Activated T-cell treated with anti-CD3 and anti-CD28 coated beads for 24 hours (primary cell): ENCODE measurements around the gene IQGAP2.
A peak's percentile ranks its signal among the peaks of the same experiment; 100 is the strongest.

Source experiments
- DNase-seq: peaks from one replicate; pipeline ENCODE4 v3.0.0-alpha.2; 2020; ENCODE audit warnings: low read depth

Gene IQGAP2

DNA sequence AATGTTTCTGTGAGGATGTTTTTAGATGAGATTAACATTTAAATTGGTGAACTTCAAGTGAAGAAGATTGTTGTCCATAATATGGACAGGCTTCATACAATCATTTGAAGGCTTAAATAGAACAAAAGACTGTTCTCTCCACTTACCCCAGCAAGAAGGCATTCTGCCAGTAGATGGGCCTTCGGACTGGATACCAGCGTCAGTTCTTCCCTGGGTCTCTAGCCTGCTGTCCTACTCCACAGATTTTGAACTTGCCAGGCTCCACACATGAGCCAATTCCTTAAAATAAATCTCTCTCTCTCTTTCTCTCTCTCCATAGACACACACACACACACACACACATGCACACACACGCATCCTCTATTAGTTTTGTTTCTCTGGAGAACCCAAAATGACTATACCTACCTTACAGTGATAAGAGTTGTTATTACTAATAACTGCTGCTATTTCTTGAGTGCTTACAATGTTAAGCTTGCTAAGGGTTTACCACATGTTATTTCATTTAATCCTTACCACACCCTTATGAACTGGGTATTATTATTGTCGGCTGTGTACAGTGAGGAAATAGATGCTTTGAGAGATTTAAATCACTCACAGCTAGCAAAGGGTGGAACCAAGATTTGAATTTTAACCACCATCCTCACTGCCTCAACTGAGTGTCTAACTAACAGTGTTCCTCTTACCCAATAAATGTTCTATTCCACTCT is 19.8 kb upstream of the IQGAP2 start:
- no peak for DNase-seq

GRCh38 chr5:76384189-76384588 is 18.9 kb upstream of the IQGAP2 start:
- DNase-seq: no peak

GRCh38 chr5:76384705-76385104 is 18.4 kb upstream of the IQGAP2 start:
- no peak for DNase-seq

- no peak for DNase-seq
Measured at GRCh38 chr5:76385540-76385939, 17.5 kb upstream of the IQGAP2 start.

GRCh38 chr5:76386360-76386759 is 16.7 kb upstream of the IQGAP2 start:
- no peak for DNase-seq

DNA sequence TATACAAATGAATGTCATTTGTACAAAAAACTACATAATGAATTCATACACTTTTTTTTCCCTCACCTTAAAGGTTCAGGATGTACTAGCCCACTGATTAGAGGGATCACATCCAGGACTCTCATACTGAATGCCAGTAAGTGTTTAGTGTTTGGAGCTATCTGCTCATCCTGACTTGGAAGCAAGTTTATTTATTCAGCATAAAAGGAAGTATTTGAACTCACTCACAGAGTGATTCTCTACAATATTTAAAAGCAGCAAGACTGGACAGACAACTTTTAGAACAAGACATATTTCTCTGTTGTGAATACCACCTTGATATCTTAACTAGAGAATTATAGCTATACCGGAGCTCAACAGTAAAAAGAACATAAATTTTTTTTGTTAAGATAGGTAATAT is 14.8 kb upstream of the IQGAP2 start:
- DNase-seq: no peak

- DNase-seq: no peak
Measured at GRCh38 chr5:76388791-76389512, 14.1 kb upstream of the IQGAP2 start.

DNA sequence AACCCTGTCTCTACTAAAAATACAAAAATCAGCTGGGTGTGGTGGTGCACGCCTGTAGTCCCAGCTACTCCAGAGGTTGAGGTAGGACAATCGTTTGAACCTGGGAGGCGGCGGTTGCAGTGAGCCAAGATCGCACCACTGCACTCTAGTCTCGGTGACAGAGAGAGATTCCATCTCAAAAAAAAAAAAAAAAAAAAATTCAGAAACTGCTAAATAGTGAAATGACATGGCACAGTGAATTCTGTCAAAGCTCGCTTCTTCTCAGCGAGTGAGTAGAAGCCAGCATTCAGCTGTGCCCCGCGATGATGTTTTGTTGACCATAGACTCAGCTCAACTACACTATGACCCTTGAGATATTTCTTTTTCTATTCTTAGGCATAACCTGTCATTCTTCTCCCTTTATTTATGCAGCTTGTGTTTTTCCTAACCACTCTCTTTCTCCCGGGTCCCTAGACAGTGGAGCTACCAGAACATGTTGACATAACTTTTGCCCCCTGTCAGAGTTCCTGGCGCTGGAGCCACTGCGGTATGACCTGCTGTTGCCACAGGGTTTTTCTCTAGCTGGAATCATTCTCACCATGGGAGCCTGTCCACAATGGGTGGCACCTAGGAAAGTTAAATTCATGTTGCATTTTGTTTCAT is 13.5 kb upstream of the IQGAP2 start:
- DNase-seq: no peak

DNA sequence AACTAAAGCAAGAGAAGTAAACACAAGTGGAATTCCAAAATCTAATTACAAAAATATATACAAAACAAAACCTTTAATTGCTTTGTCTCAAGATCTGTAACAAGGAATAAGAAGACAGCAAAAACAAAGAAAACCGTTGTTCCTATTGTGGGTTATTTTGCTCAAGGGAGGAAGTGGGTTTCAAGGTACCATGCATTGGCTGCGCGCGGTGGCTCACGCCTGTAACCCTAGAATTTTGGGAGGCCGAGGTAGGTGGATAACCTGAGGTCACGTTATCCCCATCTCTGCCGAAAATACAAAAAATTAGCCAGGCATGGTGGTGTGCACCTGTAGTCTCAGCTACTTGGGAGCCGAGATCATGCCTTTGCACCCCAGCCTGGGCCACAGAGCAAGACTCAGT is 12.1 kb upstream of the IQGAP2 start:
- DNase-seq: no peak

DNA sequence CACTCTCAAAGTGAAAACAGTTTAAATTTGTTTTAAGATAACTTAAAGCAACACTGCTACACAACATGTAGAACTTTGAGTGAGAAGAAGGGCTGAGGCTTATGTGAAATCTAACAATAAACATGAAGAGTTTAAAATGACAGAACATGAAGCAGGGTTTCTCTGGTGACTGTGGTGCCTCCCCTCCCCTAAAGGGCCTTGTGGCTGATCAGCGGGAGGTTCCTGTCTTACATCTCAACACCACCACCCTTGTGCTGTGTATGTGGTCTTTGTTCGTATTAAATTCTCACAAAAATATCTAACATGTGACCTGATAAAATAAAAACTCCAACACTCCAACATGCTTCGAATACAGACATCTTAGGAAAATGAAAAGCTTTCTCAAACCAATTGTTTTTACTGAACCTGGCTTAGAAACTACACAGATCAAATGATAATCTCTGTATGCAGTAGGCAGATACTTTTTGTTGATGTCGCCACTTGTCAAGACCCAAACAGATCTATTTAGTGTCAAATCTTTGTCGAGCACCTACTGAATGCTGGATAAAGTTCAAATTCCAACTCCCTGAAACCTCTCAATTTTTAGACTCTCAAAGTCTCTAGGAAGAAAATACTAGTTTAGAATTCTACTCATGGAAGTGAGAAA is 9.9 kb upstream of the IQGAP2 start:
- DNase-seq: no peak

- no peak for DNase-seq
Measured at GRCh38 chr5:76397200-76397599, 5.9 kb upstream of the IQGAP2 start.

DNA sequence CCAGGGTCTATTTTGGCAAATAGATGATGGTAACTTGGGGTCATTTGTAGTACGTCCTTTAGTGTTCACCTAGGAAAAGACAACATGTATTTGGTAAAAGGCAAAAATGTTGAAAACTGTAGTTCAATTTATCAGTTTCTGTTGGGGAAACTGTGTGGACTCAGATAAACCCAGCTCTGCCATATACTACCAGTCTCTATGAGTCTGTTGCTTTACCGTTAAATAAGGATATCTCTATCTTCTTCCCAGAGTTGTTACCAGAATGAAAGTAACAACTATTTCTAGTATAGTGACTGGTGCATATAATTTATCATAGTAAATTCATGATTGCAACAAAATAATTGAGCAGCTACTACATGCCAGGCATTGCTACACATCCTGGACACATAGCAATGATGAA is 3.8 kb upstream of the IQGAP2 start:
- DNase-seq: no peak

- DNase-seq: no peak
Measured at GRCh38 chr5:76400466-76400865, 2.6 kb upstream of the IQGAP2 start.

- DNase-seq: peak; percentile 31
Measured at GRCh38 chr5:76401801-76402250, 1.3 kb upstream of the IQGAP2 start.

GRCh38 chr5:76402251-76402885 is 717 bp upstream of the IQGAP2 start:
- peak; percentile 75 for DNase-seq

- peak; percentile 48 for DNase-seq
Measured at GRCh38 chr5:76403766-76404222, 709 bp downstream of the IQGAP2 start.

- DNase-seq: peak; percentile 63
Measured at GRCh38 chr5:76404223-76405211, 1.4 kb downstream of the IQGAP2 start.

GRCh38 chr5:76406014-76406413 is 2.9 kb downstream of the IQGAP2 start:
- DNase-seq: no peak

GRCh38 chr5:76406673-76407072 is 3.6 kb downstream of the IQGAP2 start:
- no peak for DNase-seq

GRCh38 chr5:76408104-76408654 is 5.1 kb downstream of the IQGAP2 start:
- no peak for DNase-seq

- DNase-seq: no peak
Measured at GRCh38 chr5:76412511-76412910, 9.4 kb downstream of the IQGAP2 start.
